Raji (cell line): ENCODE data around the gene AARS2.
A peak's percentile ranks its signal among the peaks of the same experiment; 100 is the strongest.

ENCODE experiments used
- POLR2A ChIP-seq: IDR thresholded peaks from 2 replicates; pipeline ENCODE4 v1.6.1; 2011; ENCODE audit warnings: low read depth, low read length, control low read depth; ENCODE audit not compliant: insufficient read depth

The AARS2 gene

GRCh38 chr6:44312901-44313788 is at the start of gene AARS2:
Gene AARS2, minus strand, starts transcription at chr6:44313347. Its CDS starts 24 bp downstream, at chr6:44313323.
- TF ChIP-seq POLR2A, result peak; percentile 97

DNA sequence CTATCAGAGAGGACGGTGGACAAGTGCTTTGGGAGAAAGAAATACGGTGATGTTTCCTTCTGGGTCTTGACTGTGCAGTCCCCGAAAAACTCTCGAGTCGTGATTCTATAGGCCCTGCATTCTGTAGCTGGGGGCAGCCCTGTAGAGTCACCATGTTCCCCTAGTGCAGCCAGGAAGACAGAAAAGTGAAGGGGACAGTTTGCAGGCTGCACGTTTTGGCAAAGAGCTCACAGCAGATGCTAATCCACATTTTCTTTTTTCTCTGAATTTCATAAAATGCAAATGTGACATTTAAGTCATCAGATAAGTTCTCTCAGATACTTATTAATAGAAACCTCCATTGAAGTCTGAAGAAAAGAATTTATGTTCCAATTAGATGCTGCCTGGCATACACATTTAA is 48.8 kb upstream of the AARS2 start:
- no peak for TF ChIP-seq POLR2A

- no peak for TF ChIP-seq POLR2A
These were observed 46.8 kb upstream of the AARS2 start for GRCh38 chr6:44359973-44360372.

- TF ChIP-seq POLR2A, result no peak
These were observed 43.3 kb upstream of the AARS2 start for GRCh38 chr6:44356487-44356886.

DNA sequence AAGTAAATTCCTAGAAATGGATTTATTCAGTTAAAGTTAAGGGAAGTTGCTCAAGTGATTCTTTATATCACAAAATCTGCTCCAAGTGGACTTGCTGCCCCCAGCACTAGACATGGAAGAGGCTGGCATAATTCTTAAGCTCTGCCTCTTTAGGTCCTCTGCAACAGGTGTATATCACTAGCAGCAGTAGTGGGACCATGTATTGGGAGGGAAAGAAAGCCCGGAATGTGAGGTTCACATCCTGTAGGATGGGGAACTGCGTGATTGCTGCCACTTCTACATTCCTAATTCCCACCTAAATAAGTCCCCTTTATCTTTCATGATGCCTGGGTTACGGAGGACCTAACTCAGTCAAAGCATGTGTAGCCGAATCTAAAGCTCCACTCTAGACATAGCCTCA is 42.5 kb upstream of the AARS2 start:
- TF ChIP-seq POLR2A, result no peak

DNA sequence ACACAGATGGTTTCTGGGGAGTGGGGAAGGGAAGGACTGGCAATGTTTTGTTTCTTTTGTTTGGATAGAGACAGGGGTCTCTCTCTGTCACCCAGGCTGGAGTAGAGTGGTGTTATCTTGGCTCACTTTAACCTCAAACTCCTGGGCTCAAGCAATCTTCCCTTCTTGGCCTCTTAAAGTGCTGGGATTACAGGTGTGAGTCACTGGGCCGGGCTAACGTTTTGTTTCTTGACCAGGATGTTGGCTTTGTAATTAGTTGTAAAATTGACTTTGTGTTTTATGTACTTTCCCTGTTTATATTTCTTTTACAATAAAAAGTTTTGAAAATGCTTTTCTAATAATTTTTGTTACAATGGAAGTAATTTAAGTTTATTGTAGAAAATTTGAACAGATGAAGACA is 40.2 kb upstream of the AARS2 start:
- no peak for TF ChIP-seq POLR2A

- TF ChIP-seq POLR2A, result no peak
These were observed 39.1 kb upstream of the AARS2 start for GRCh38 chr6:44352259-44352658.

GRCh38 chr6:44349904-44350649 is 36.9 kb upstream of the AARS2 start:
- TF ChIP-seq POLR2A, result no peak

DNA sequence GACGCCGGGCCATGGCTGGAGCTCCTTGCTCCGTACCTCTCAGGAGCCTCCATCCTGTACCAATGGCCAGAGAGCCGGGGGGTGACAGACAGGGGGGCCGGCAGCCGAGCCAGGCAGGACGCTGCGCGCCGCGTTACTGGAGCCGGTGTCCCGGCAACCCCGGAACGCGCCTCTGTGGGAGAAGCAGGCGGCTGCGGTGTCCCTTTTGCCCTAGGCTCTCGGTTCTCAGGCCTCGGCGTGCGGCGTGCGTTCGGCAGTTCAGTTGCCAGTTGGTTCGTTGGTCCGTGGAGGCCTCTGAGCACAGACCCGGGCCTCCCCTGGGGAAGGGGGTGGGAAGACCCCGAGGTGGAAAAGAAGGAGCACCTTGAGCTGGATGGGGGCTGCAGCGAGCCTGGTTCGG is 29.3 kb upstream of the AARS2 start, which contains the start of gene SPATS1:
Gene SPATS1, plus strand, starts transcription at position 162 of the 400 bp plus-strand sequence. CDS start 446 bp downstream, outside the sequence.
- no peak for TF ChIP-seq POLR2A

GRCh38 chr6:44342052-44342451 is 28.9 kb upstream of the AARS2 start:
- TF ChIP-seq POLR2A, result no peak

DNA sequence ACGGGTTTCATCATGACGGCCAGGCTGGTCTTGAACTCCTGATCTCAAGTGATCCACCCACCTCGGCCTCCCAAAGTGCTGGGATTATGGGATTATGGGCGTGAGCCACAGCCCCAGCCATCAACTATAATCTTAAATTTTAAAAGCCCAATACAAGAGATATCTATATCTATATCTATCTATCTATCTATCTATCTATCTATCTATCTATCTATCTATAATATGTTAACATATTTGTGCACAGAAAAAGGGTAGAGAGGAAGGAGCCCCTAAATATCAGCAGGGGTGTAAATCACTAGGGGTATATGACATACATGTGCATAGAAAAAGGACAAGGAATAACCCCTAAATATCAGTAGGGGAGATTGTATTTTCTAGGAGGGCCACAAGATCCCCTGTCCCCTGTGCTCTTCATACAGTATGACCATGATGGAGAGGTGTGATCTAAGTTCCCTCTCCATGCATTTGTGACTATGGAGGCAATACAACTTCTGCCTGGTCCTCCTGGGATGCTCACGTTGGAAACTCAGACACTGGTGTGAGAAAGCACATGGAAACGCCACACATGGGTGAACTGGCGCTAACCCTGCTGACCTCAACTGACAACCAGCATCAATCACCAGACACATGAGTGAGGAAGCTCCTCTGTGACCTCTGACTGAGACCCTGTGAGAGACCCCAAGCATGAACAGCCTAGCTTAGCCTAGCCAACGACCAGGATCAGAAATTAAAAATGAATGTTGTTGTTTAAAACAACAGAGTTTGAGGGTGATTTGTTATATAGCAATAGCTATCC is 28.1 kb upstream of the AARS2 start:
- TF ChIP-seq POLR2A, result no peak

- TF ChIP-seq POLR2A, result no peak
These were observed 26.8 kb upstream of the AARS2 start for GRCh38 chr6:44339763-44340625.

DNA sequence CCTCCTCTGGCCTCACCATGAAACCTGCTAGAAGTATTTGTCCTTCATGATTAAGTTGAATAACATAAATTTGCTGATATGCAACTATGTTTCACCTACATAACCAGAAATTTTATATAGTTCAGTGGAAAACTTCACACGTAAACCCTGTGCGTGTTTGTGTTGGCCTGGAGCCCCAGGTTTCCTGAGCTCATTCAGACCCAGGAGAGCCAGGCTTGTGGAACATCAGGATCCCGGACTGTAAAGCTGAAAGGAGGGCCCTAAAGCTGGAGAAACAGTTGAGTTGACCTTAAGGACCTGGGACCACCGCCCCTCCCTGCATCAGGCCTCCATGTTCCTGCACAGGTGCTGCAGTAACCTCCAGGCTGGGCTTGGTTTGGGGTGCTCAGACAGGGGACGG is 26.2 kb upstream of the AARS2 start:
- no peak for TF ChIP-seq POLR2A
